Measurements from ENCODE around the gene COX19. TPM values are rescaled to one million over a fixed set of nuclear protein-coding genes. Genes with fewer than 3 reads are reported as not detected.

Gene COX19
- total and polyA plus RNA-seq, 2 of the 13 experiments (the other 11 are each of a cell fraction or from before 2014, with no cell fraction given): 11.5 to 21.7 TPM

GRCh38 chr7:992709-993607, 17.6 kb upstream of the COX19 start (continued):
- no peak for TF ChIP-seq PREB (CRISPR knock-in tag; IDR thresholded peaks at IDR 0.05)
- TF ChIP-seq HOXA5 (CRISPR knock-in tag; IDR thresholded peaks at IDR 0.05): peak; percentile 73; the same call in 1 of the 2 replicates
- peak; percentile 88 for TF ChIP-seq NR2F6 (IDR thresholded peaks at IDR 0.05)
- TF ChIP-seq NR2F6 (CRISPR knock-in tag; IDR thresholded peaks at IDR 0.05): peak; percentile 82
- no peak; the same call in 1 of the 2 replicates for TF ChIP-seq BRCA1 (CRISPR knock-in tag; IDR thresholded peaks at IDR 0.05)
- peak; percentile 79; the same call in 1 of the 2 replicates for TF ChIP-seq ZBTB3 (CRISPR knock-in tag; IDR thresholded peaks at IDR 0.05; ENCODE audit: borderline replicate concordance, low read depth)
- no peak for TF ChIP-seq CAMTA2 (CRISPR knock-in tag; IDR thresholded peaks at IDR 0.05; ENCODE audit: borderline replicate concordance)
- no peak for TF ChIP-seq PRPF4 (IDR thresholded peaks at IDR 0.05; ENCODE audit: low read depth, low read length, poor library complexity, severe bottlenecking)
- TF ChIP-seq STAT5B (CRISPR knock-in tag; IDR thresholded peaks at IDR 0.05): no peak
- TF ChIP-seq ZBTB42 (CRISPR knock-in tag; IDR thresholded peaks at IDR 0.05): no peak
- TF ChIP-seq ZSCAN22 (CRISPR knock-in tag; IDR thresholded peaks at IDR 0.05): peak; percentile 82
- peak; percentile 84 for TF ChIP-seq CBX1 (IDR thresholded peaks at IDR 0.05; ENCODE audit: low read depth)
- no peak for TF ChIP-seq SMARCC2 (IDR thresholded peaks at IDR 0.05)
- peak; percentile 56; the same call in 1 of the 2 replicates for TF ChIP-seq THAP9 (CRISPR knock-in tag; IDR thresholded peaks at IDR 0.05; ENCODE audit: borderline replicate concordance)
- peak; percentile 7; the same call in 1 of the 2 replicates for TF ChIP-seq SIX1 (CRISPR knock-in tag; IDR thresholded peaks at IDR 0.05; ENCODE audit: borderline replicate concordance)
- no peak for TF ChIP-seq ZNF639 (CRISPR knock-in tag; conservative IDR thresholded peaks at IDR 0.05)
- TF ChIP-seq RBM39 (IDR thresholded peaks at IDR 0.05; ENCODE audit: low read depth, low read length, poor library complexity, severe bottlenecking): peak; percentile 72
- peak; percentile 89; the same call in 1 of the 2 replicates for TF ChIP-seq ATF5 (CRISPR knock-in tag; IDR thresholded peaks at IDR 0.05; ENCODE audit: low read depth)
- no peak for TF ChIP-seq PLRG1 (conservative IDR thresholded peaks at IDR 0.05)
- TF ChIP-seq TFAP4 (IDR thresholded peaks at IDR 0.05; ENCODE audit: borderline replicate concordance, low read depth): peak; percentile 86
- TF ChIP-seq ZNF468 (CRISPR knock-in tag; IDR thresholded peaks at IDR 0.05): no peak
- no peak for TF ChIP-seq ZZZ3 (CRISPR knock-in tag; IDR thresholded peaks at IDR 0.05; ENCODE audit: borderline replicate concordance)
